HCT116 (cell line): ENCODE results near the gene SLA2. TPM values are rescaled to one million over a fixed set of nuclear protein-coding genes. Genes with fewer than 3 reads are reported as not detected.
A peak's percentile ranks its signal among the peaks of the same experiment; 100 is the strongest.

ENCODE experiments used
- ATAC-seq: fragments of 200-7000 bp; cut with Tn5 transposase; 2 replicates; pipeline ENCODE4 v1.9.1; 2020; ENCODE audit warnings: mild to moderate bottlenecking, moderate library complexity
- BruUV-seq: library from RNA; stranded (reverse); fragments of 400-500 nt; replicated peaks from 2 replicates; lab custom pipeline; 2021; lab: Mats Ljungman, UMichigan
- CTCF ChIA-PET: fragments of 300-600 bp; sonication (Branson Sonifier 250); formaldehyde crosslinking; loops from one replicate; lab custom pipeline; 2021; ENCODE audit warnings: antibody characterized with exemption; lab: Charles Lee
- POLR2A ChIA-PET: fragments of 300-600, 350-600 bp; sonication (Branson Sonifier 250); formaldehyde crosslinking; loops from one replicate; lab custom pipeline; 2021; ENCODE audit warnings: antibody characterized with exemption; lab: Charles Lee
- RAD21 ChIA-PET, 2 experiments: fragments of 300-600 bp; sonication (Branson Sonifier 250); formaldehyde crosslinking; loops; one replicate each; lab custom pipeline; 2023; ENCODE audit warnings: low total read pairs in 2 of 2; ENCODE audit not compliant: uncharacterized antibody in 2 of 2, unreplicated experiment in 2 of 2, low non-redundant PET in 1 of 2; lab: Charles Lee
- DNase-seq: peaks from one replicate; pipeline ENCODE4 v3.0.0-alpha.2; 2010; ENCODE audit warnings: low read depth, low spot score
- H2AFZ ChIP-seq: fragments of 200-600 bp; shearing (Covaris generic), sonication (generic); 2 replicates; pipeline ENCODE4 v1.6.1; 2017; ENCODE audit warnings: low read depth, mixed run types, mixed read lengths, antibody characterized with exemption, low read length; ENCODE audit not compliant: poor library complexity, severe bottlenecking
- H3K27ac ChIP-seq: 2 replicates; pipeline ENCODE4 v1.5.1; 2012; ENCODE audit warnings: low read depth, low read length
- H3K27me3 ChIP-seq: fragments of 200-600 bp; sonication (generic); 2 replicates; pipeline ENCODE4 v1.6.1; 2016; ENCODE audit warnings: mixed run types, low read length, mixed read lengths; ENCODE audit not compliant: insufficient read depth
- H3K36me3 ChIP-seq, 2 experiments: fragments of 200-500 bp in 1 of 2; fragments of 200-600 bp in 1 of 2; sonication (Bioruptor generic) in 1 of 2; sonication (generic) in 1 of 2; 2 replicates each; pipeline versions ENCODE4 v1.5.1 to v1.6.1; 2014 to 2016; ENCODE audit warnings: low read length in 2 of 2, inconsistent platforms in 1 of 2, mixed read lengths in 1 of 2, mixed run types in 1 of 2; ENCODE audit not compliant: insufficient read depth in 2 of 2, control insufficient read depth in 1 of 2
- H3K4me1 ChIP-seq, 2 experiments: fragments of 200-600 bp in 1 of 2; sonication (generic) in 1 of 2; 2 replicates each; pipeline versions ENCODE4 v1.5.1 to v1.6.1; 2012 to 2017; ENCODE audit warnings: low read length in 2 of 2, inconsistent platforms in 1 of 2, mild to moderate bottlenecking in 1 of 2, mixed read lengths in 1 of 2, mixed run types in 1 of 2, moderate library complexity in 1 of 2; ENCODE audit not compliant: insufficient read depth in 2 of 2, control insufficient read depth in 1 of 2
- H3K4me2 ChIP-seq: fragments of 200-600 bp; sonication (generic); 2 replicates; pipeline ENCODE4 v1.6.1; 2017; ENCODE audit warnings: mixed run types, low read length, mixed read lengths
- H3K4me3 ChIP-seq, 2 experiments: fragments of 200-600 bp in 1 of 2; sonication (generic) in 1 of 2; replicated peaks in 1 of 2; 2 replicates each; pipeline ENCODE4 v1.5.1; 2011 to 2016; ENCODE audit warnings: low read length in 2 of 2, control low read depth in 1 of 2, low read depth in 1 of 2, mild to moderate bottlenecking in 1 of 2, mixed read lengths in 1 of 2, mixed run types in 1 of 2
- H3K79me2 ChIP-seq: fragments of 200-600 bp; sonication (generic); 2 replicates; pipeline ENCODE4 v1.6.1; 2017; ENCODE audit warnings: mild to moderate bottlenecking, mixed run types, low read length, moderate library complexity, mixed read lengths; ENCODE audit not compliant: insufficient read depth
- H3K9ac ChIP-seq: fragments of 200-600 bp; sonication (generic); 2 replicates; pipeline ENCODE4 v1.6.1; 2016; ENCODE audit warnings: low read length, mixed read lengths
- H3K9me2 ChIP-seq: fragments of 200-600 bp; sonication (generic), shearing (Covaris generic); 2 replicates; pipeline ENCODE4 v1.6.1; 2017; ENCODE audit warnings: mixed run types, mild to moderate bottlenecking, moderate library complexity; ENCODE audit not compliant: insufficient read depth
- H3K9me3 ChIP-seq, 2 experiments: fragments of 200-500 bp in 1 of 2; fragments of 200-600 bp in 1 of 2; sonication (Bioruptor generic) in 1 of 2; sonication (generic) in 1 of 2; 2 replicates each; pipeline ENCODE4 v1.6.1; 2014 to 2017; ENCODE audit warnings: low read length in 2 of 2, mixed read lengths in 2 of 2, inconsistent platforms in 1 of 2, low read depth in 1 of 2, mild to moderate bottlenecking in 1 of 2, mixed run types in 1 of 2, moderate library complexity in 1 of 2; ENCODE audit not compliant: control insufficient read depth in 1 of 2, insufficient read depth in 1 of 2
- H4K20me1 ChIP-seq: fragments of 200-600 bp; sonication (generic), shearing (Covaris generic); 2 replicates; pipeline ENCODE4 v1.6.1; 2017; ENCODE audit warnings: mixed run types, mild to moderate bottlenecking, moderate library complexity; ENCODE audit not compliant: insufficient read depth
- CTCF ChIP-seq, 3 experiments: fragments of 200-600 bp in 1 of 3; sonication (generic) in 1 of 3; IDR thresholded peaks in 2 of 3; conservative IDR thresholded peaks in 1 of 3; 2 replicates each; pipeline ENCODE4 v1.5.1; 2012 to 2017; ENCODE audit warnings: low read depth in 2 of 3, low read length in 2 of 3, antibody characterized with exemption in 1 of 3, borderline replicate concordance in 1 of 3, control low read depth in 1 of 3, mild to moderate bottlenecking in 1 of 3, mixed read lengths in 1 of 3, mixed run types in 1 of 3, moderate library complexity in 1 of 3; ENCODE audit not compliant: insufficient read depth in 1 of 3
- EZH2phosphoT487 ChIP-seq: fragments of 200-600 bp; IDR thresholded peaks from 2 replicates; pipeline ENCODE4 v1.6.1; 2018; ENCODE audit warnings: antibody characterized with exemption, borderline replicate concordance
- FOSL1 ChIP-seq: IDR thresholded peaks from 2 replicates; pipeline ENCODE4 v1.6.1; 2012; ENCODE audit warnings: low read depth
- JUND ChIP-seq: IDR thresholded peaks from 2 replicates; pipeline ENCODE4 v1.6.1; 2012
- RAD21 ChIP-seq: IDR thresholded peaks from 2 replicates; pipeline ENCODE4 v1.6.1; 2012; ENCODE audit warnings: low read depth, mild to moderate bottlenecking
- REST ChIP-seq: IDR thresholded peaks from 2 replicates; pipeline ENCODE4 v1.6.1; 2012; ENCODE audit warnings: low read depth
- YY1 ChIP-seq: IDR thresholded peaks from 2 replicates; pipeline ENCODE4 v1.6.1; 2011; ENCODE audit warnings: low read length, low read depth, moderate library complexity, mild to moderate bottlenecking; ENCODE audit not compliant: insufficient replicate concordance; ENCODE audit errors: extremely low read depth
- ZNF274 ChIP-seq: fragments of 200-500 bp; sonication (Bioruptor generic); IDR thresholded peaks from 2 replicates; pipeline ENCODE4 v1.6.1; 2014; ENCODE audit warnings: mild to moderate bottlenecking, low read depth, low read length, inconsistent platforms
- intact Hi-C: fragments of 100-400 bp; cut with micrococcal nuclease; formaldehyde crosslinking; loops from 2 replicates; pipeline ENCODE4 v1.10.0; 2022
- total RNA-seq: library from RNA; stranded (reverse); gene quantifications from one replicate; pipeline ENCODE4 v1.2.1, GENCODE V29; 2021; ENCODE audit not compliant: unreplicated experiment

Gene SLA2
- total RNA-seq, 1 experiment from 2014 or later = 0.12 TPM

DNA sequence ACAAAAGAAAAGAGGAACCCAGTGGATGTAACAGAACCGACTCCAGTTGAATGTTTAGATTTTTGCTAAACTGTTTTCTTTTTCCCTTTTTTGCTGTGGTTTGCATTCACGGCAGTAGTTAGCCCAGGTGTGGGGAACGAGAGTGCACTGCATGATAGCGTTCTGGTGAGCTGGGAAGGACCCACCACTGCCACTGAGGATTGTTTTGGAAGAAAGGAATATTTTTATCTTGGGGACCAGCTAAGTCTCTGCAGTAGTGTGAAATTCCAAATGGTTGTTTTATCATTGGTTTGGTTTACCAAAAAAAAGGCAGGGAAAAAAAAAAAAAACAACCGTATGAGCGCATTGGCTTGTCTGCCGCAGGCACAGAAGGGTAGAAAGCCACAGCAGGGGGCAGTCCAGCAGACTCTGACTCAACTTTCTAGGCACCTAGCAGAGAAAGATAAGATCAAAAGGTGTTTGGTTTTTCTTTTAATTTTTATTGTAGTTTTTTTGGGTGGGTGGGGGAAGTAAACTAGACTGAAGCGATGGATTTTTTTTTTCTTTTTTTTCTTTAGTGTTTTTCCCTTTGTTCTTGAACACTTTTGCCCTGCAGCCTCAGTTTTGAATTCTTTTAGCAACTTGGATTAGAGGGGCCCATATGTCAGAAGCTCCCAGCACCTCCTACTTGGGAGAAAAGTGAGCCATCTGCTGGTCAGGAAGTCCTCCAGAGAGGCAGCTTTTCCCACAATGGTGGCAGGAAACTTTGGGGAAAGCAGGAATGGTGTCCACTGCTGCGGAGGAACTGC lies 53.9 kb downstream of the SLA2 start:
- Histone ChIP-seq H3K27ac (no peak overlapping the region), H3K9me2 (no peaks in the 10 kb centered on the region), H3K79me2 (no peaks in the 10 kb centered on the region), H2AFZ (no peak overlapping the region), H3K4me1 (peaks cover 5 to 9% of the 10 kb centered on the region in 2 experiments; a peak in 3 of 4 replicates), H3K4me2 (no peak overlapping the region; the same call in 1 of the 2 replicates), H4K20me1 (no peaks in the 10 kb centered on the region), H3K9ac (no peak overlapping the region), H3K27me3 (no peaks in the 10 kb centered on the region), H3K4me3 (no peak overlapping the region), H3K9me3 (no peaks in the 10 kb centered on the region), H3K36me3 (no peaks in the 10 kb centered on the region)
- CTCF ChIA-PET = interaction anchor here (0.6 to 1.9 kb wide), 6 partner anchors 9 to 86 kb away, joined by 3 to 12 read pairs (median 3); partner anchors contain the start of gene RAB5IF
- ATAC-seq (peak; percentile 74), DNase-seq (peak; percentile 22)
- RAD21 ChIA-PET = no interaction called here
- intact Hi-C loops = loop anchor here (1.0 kb wide), 1 partner anchor 36 kb away; no protein-coding TSS in a partner anchor
- no TSS peak for BruUV-seq
- TF ChIP-seq ZNF274 = no peak
- TF ChIP-seq EZH2phosphoT487 = no peak
- no peak for TF ChIP-seq JUND
- TF ChIP-seq REST = no peak
- TF ChIP-seq RAD21 = peak; percentile 47
- peak; percentile 49 to 60 (median 55); a peak in 5 of 6 replicates for TF ChIP-seq CTCF (IDR thresholded peaks at IDR 0.05 in 2 of 3, conservative IDR thresholded peaks at IDR 0.05 in 1 of 3; ENCODE audit: borderline replicate concordance in 1 of 3, insufficient read depth in 1 of 3, low read depth in 2 of 3, low read length in 2 of 3)
- no peak for TF ChIP-seq FOSL1
- peak; percentile 11 for TF ChIP-seq YY1
- POLR2A ChIA-PET = interaction anchor here (1.4 kb wide), 1 partner anchor 13 kb away, joined by 8 read pairs; the partner anchor contains the start of gene RAB5IF
